ENCODE results near the gene FABP6.

The FABP6 gene

GRCh38 chr5:160250826-160251225 lies 21.5 kb downstream of the FABP6 start:
- no peak for TF ChIP-seq ZFP3 (CRISPR knock-in tag; IDR thresholded peaks at IDR 0.05)
- TF ChIP-seq SNAI2 (CRISPR knock-in tag; IDR thresholded peaks at IDR 0.05) = no peak
- no peak for TF ChIP-seq GLIS3 (CRISPR knock-in tag; IDR thresholded peaks at IDR 0.05)
- no peak for TF ChIP-seq CREB5 (CRISPR knock-in tag; IDR thresholded peaks at IDR 0.05; ENCODE audit: low read depth)
- no peak for TF ChIP-seq ZC3H10 (CRISPR knock-in tag; IDR thresholded peaks at IDR 0.05)
- no peak for TF ChIP-seq POU6F1 (CRISPR knock-in tag; IDR thresholded peaks at IDR 0.05; ENCODE audit: borderline replicate concordance, low read depth)
- no peak for TF ChIP-seq CSRNP3 (CRISPR knock-in tag; IDR thresholded peaks at IDR 0.05)
- ATAC-seq = no peak

- TF ChIP-seq SNAI2 (CRISPR knock-in tag; IDR thresholded peaks at IDR 0.05) = no peak
- TF ChIP-seq ISL1 (CRISPR knock-in tag; IDR thresholded peaks at IDR 0.05) = no peak
- TF ChIP-seq TOX (CRISPR knock-in tag; IDR thresholded peaks at IDR 0.05; ENCODE audit: borderline replicate concordance) = no peak
- no peak for TF ChIP-seq ZNF70 (CRISPR knock-in tag; IDR thresholded peaks at IDR 0.05)
- no peak for TF ChIP-seq ZC3H10 (CRISPR knock-in tag; IDR thresholded peaks at IDR 0.05)
- no peak for TF ChIP-seq ESRRG (CRISPR knock-in tag; IDR thresholded peaks at IDR 0.05)
- TF ChIP-seq ZFP3 (CRISPR knock-in tag; IDR thresholded peaks at IDR 0.05) = no peak
- TF ChIP-seq CSDC2 (CRISPR knock-in tag; IDR thresholded peaks at IDR 0.05) = no peak
- TF ChIP-seq RARB (CRISPR knock-in tag; IDR thresholded peaks at IDR 0.05) = no peak
- no peak for TF ChIP-seq OSR1 (CRISPR knock-in tag; IDR thresholded peaks at IDR 0.05)
- TF ChIP-seq PPARA (CRISPR knock-in tag; IDR thresholded peaks at IDR 0.05; ENCODE audit: borderline replicate concordance) = no peak
- TF ChIP-seq ZFP30 (CRISPR knock-in tag; IDR thresholded peaks at IDR 0.05) = no peak
- TF ChIP-seq CSRNP3 (CRISPR knock-in tag; IDR thresholded peaks at IDR 0.05) = no peak
- ATAC-seq = no peak
Observed at GRCh38 chr5:160251406-160252155, 22.3 kb downstream of the FABP6 start.

- no peak for ATAC-seq
- TF ChIP-seq ZC3H10 (CRISPR knock-in tag; IDR thresholded peaks at IDR 0.05) (no peak), OSR1 (CRISPR knock-in tag; IDR thresholded peaks at IDR 0.05) (no peak), ZNF565 (CRISPR knock-in tag; conservative IDR thresholded peaks at IDR 0.05; ENCODE audit: low read depth) (no peak), ARNTL (CRISPR knock-in tag; IDR thresholded peaks at IDR 0.05; ENCODE audit: borderline replicate concordance, low read depth) (no peak), PATZ1 (CRISPR knock-in tag; IDR thresholded peaks at IDR 0.05; ENCODE audit: borderline replicate concordance) (no peak), TCF4 (CRISPR knock-in tag; IDR thresholded peaks at IDR 0.05; ENCODE audit: borderline replicate concordance) (no peak), CREB5 (CRISPR knock-in tag; IDR thresholded peaks at IDR 0.05; ENCODE audit: low read depth) (no peak), CSRNP3 (CRISPR knock-in tag; IDR thresholded peaks at IDR 0.05) (no peak), TOX (CRISPR knock-in tag; IDR thresholded peaks at IDR 0.05; ENCODE audit: borderline replicate concordance) (no peak), BACH2 (CRISPR knock-in tag; IDR thresholded peaks at IDR 0.05; ENCODE audit: borderline replicate concordance) (no peak), CSDC2 (CRISPR knock-in tag; IDR thresholded peaks at IDR 0.05) (no peak), ZNF70 (CRISPR knock-in tag; IDR thresholded peaks at IDR 0.05) (no peak), GLIS3 (CRISPR knock-in tag; IDR thresholded peaks at IDR 0.05) (no peak), ZFP30 (CRISPR knock-in tag; IDR thresholded peaks at IDR 0.05) (no peak), ZFP3 (CRISPR knock-in tag; IDR thresholded peaks at IDR 0.05) (no peak), PPARA (CRISPR knock-in tag; IDR thresholded peaks at IDR 0.05; ENCODE audit: borderline replicate concordance) (no peak), POU6F1 (CRISPR knock-in tag; IDR thresholded peaks at IDR 0.05; ENCODE audit: borderline replicate concordance, low read depth) (no peak)
Observed at GRCh38 chr5:160252916-160253315, 23.6 kb downstream of the FABP6 start.

All from SK-N-SH treated with all-trans-retinoic acid at 6 μM for 48 hours (cell line).